ENCODE results near the gene MTARC1.

DNA sequence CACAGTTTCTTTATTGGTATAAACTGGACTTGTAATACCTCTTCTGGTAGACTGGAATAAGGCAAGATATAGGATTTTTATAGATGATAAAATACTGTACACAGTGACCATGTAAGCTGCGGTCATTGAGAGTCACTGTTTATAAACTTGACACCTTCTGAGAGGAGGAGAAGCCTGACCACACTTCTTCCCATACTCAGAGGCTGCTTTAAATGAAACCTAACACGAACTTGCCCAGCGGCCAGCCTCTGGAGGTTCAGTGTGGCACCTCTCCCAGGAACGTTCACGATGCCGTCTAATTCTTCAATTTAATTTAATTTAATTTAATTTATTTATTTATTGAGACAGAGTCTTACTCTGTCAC, 22.5 kb downstream of the MTARC1 start:
- no peak for TF ChIP-seq POLR2A (IDR thresholded peaks at IDR 0.05)
- TF ChIP-seq, protein P1, sequence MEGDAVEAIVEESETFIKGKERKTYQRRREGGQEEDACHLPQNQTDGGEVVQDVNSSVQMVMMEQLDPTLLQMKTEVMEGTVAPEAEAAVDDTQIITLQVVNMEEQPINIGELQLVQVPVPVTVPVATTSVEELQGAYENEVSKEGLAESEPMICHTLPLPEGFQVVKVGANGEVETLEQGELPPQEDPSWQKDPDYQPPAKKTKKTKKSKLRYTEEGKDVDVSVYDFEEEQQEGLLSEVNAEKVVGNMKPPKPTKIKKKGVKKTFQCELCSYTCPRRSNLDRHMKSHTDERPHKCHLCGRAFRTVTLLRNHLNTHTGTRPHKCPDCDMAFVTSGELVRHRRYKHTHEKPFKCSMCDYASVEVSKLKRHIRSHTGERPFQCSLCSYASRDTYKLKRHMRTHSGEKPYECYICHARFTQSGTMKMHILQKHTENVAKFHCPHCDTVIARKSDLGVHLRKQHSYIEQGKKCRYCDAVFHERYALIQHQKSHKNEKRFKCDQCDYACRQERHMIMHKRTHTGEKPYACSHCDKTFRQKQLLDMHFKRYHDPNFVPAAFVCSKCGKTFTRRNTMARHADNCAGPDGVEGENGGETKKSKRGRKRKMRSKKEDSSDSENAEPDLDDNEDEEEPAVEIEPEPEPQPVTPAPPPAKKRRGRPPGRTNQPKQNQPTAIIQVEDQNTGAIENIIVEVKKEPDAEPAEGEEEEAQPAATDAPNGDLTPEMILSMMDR (IDR thresholded peaks at IDR 0.05): no peak
